CD14-positive monocyte (primary cell): ENCODE results near the gene TBCD. TPM values are rescaled to one million over a fixed set of nuclear protein-coding genes. Genes with fewer than 3 reads are reported as not detected.
A peak's percentile ranks its signal among the peaks of the same experiment; 100 is the strongest.

Experiments used
- DNase-seq, 3 donors: peaks; one replicate each; pipeline ENCODE4 v3.0.0-alpha.2; 2011 to 2022
- H2AFZ ChIP-seq: 2 replicates; pipeline ENCODE4 v1.6.0; 2012; ENCODE audit warnings: mild to moderate bottlenecking, low read depth, low read length, inconsistent platforms; ENCODE audit not compliant: insufficient read depth, poor library complexity, severe bottlenecking
- H3K27ac ChIP-seq, 2 donors: 1 replicate in 1 of 2; 2 replicates in 1 of 2; pipeline ENCODE4 v1.5.1; 2012 to 2013; ENCODE audit warnings: low read length in 2 of 2, control low read depth in 1 of 2, inconsistent platforms in 1 of 2, low read depth in 1 of 2, mild to moderate bottlenecking in 1 of 2
- H3K27me3 ChIP-seq, 2 donors: one replicate each; pipeline versions ENCODE4 v1.6.0 to v1.6.1; 2011 to 2013; ENCODE audit warnings: low read length in 2 of 2; ENCODE audit not compliant: control insufficient read depth in 2 of 2, insufficient read depth in 2 of 2
- H3K36me3 ChIP-seq, 2 donors: replicated peaks in 1 of 2; 1 replicate in 1 of 2; 2 replicates in 1 of 2; pipeline versions ENCODE4 v1.5.1 to v1.6.1; 2012 to 2013; ENCODE audit warnings: low read length in 2 of 2, control low read depth in 1 of 2, inconsistent platforms in 1 of 2, mild to moderate bottlenecking in 1 of 2; ENCODE audit not compliant: insufficient read depth in 2 of 2, control insufficient read depth in 1 of 2
- H3K4me1 ChIP-seq, 2 donors: 1 replicate in 1 of 2; 2 replicates in 1 of 2; pipeline versions ENCODE4 v1.5.1 to v1.6.1; 2012 to 2013; ENCODE audit warnings: low read length in 2 of 2, control low read depth in 1 of 2, inconsistent platforms in 1 of 2, mild to moderate bottlenecking in 1 of 2, moderate library complexity in 1 of 2; ENCODE audit not compliant: insufficient read depth in 2 of 2, control insufficient read depth in 1 of 2
- H3K4me2 ChIP-seq: replicated peaks from 2 replicates; pipeline ENCODE3; 2012; ENCODE audit warnings: low read length, moderate library complexity, mild to moderate bottlenecking; ENCODE audit not compliant: poor library complexity, severe bottlenecking; ENCODE audit errors: extremely low read depth
- H3K4me3 ChIP-seq, 3 experiments: fragments of 200-600 bp in 1 of 3; sonication (generic) in 1 of 3; replicated peaks in 1 of 3; 1 replicate in 2 of 3; 2 replicates in 1 of 3; pipeline ENCODE4 v1.5.1; 2011 to 2013; ENCODE audit warnings: low read length in 3 of 3, mild to moderate bottlenecking in 3 of 3, control low read depth in 2 of 3, low read depth in 2 of 3, inconsistent platforms in 1 of 3, moderate library complexity in 1 of 3
- H3K79me2 ChIP-seq: 2 replicates; pipeline ENCODE4 v1.6.0; 2012; ENCODE audit warnings: mild to moderate bottlenecking, control low read depth, inconsistent platforms, low read length, moderate library complexity; ENCODE audit not compliant: insufficient read depth
- H3K9ac ChIP-seq: 2 replicates; pipeline ENCODE4 v1.6.0; 2017; ENCODE audit warnings: low read length, mild to moderate bottlenecking; ENCODE audit not compliant: insufficient read depth, poor library complexity, severe bottlenecking
- H3K9me3 ChIP-seq, 2 donors: replicated peaks in 1 of 2; 1 replicate in 1 of 2; 2 replicates in 1 of 2; pipeline versions ENCODE4 v1.5.1 to v1.6.1; 2012 to 2013; ENCODE audit warnings: low read length in 2 of 2, control low read depth in 1 of 2; ENCODE audit not compliant: control insufficient read depth in 1 of 2, insufficient read depth in 1 of 2
- H4K20me1 ChIP-seq: 2 replicates; pipeline ENCODE4 v1.6.0; 2012; ENCODE audit warnings: mild to moderate bottlenecking, low read length, control low read depth, moderate library complexity; ENCODE audit not compliant: insufficient read depth
- H3K27ac Mint-ChIP-seq, 7 donors: one replicate each; pipeline ENCODE4 v1.8.0; 2020; ENCODE audit warnings: mild to moderate bottlenecking in 7 of 7, mixed read lengths in 7 of 7, moderate library complexity in 6 of 7, inconsistent platforms in 2 of 7
- H3K27me3 Mint-ChIP-seq, 3 donors: one replicate each; pipeline ENCODE4 v1.8.0; 2021 to 2022; ENCODE audit warnings: low read depth in 3 of 3, mild to moderate bottlenecking in 3 of 3, mixed read lengths in 3 of 3, moderate library complexity in 3 of 3, inconsistent platforms in 1 of 3
- H3K36me3 Mint-ChIP-seq, 2 donors: one replicate each; pipeline ENCODE4 v1.8.0; 2020; ENCODE audit warnings: mixed read lengths in 2 of 2, inconsistent platforms in 1 of 2, mild to moderate bottlenecking in 1 of 2
- H3K4me1 Mint-ChIP-seq: one replicate; pipeline ENCODE4 v1.8.0; 2020; ENCODE audit warnings: mild to moderate bottlenecking, mixed read lengths
- H3K4me3 Mint-ChIP-seq, 2 donors: one replicate each; pipeline ENCODE4 v1.8.0; 2020; ENCODE audit warnings: mild to moderate bottlenecking in 2 of 2, mixed read lengths in 2 of 2, moderate library complexity in 1 of 2
- H3K9me3 Mint-ChIP-seq, 7 donors: one replicate each; pipeline ENCODE4 v1.8.0; 2020 to 2022; ENCODE audit warnings: mixed read lengths in 7 of 7, mild to moderate bottlenecking in 6 of 7, moderate library complexity in 6 of 7, inconsistent platforms in 2 of 7
- CTCF ChIP-seq: fragments of 200-600 bp; IDR thresholded peaks from one replicate; pipeline ENCODE4 v1.8.0; 2022; ENCODE audit warnings: antibody characterized with exemption, mild to moderate bottlenecking
- WGBS: methylation state at CpG from one replicate; pipeline ENCODE4 v1.1.5; 2013; ENCODE audit warnings: missing lambda C conversion rate; ENCODE audit not compliant: insufficient coverage; 5-methylcytosine and 5-hydroxymethylcytosine counted together
- intact Hi-C, 2 donors: fragments of 100-400 bp; cut with micrococcal nuclease; formaldehyde crosslinking; loops; one replicate each; pipeline versions ENCODE4 v1.15.0 to v1.15.1; 2023
- polyA plus RNA-seq, 3 donors: library from polyadenylated mRNA; depleted of rRNA in 1 of 3; unstranded in 2 of 3; stranded (reverse) in 1 of 3; fragments of 300-500 nt in 2 of 3; fragments of >200 nt in 1 of 3; fragmentation: Illumina TruSeq in 2 of 3; gene quantifications; 1 replicate in 2 of 3; 2 replicates in 1 of 3; pipeline ENCODE4 v1.2.3, GENCODE V29; 2012 to 2021

Gene TBCD
- polyA plus RNA-seq, 3 donors: 54.7 to 74.0 (median 66.6) TPM

GRCh38 chr17:82794781-82795482 is 43.1 kb downstream of the TBCD start:
- Histone ChIP-seq H3K4me2 (no peak overlapping the region), H3K9me3 (no peaks in the 10 kb centered on the region), H3K27ac (no peak overlapping the region), H3K79me2 (no peaks in the 10 kb centered on the region), H3K27me3 (no peaks in the 10 kb centered on the region), H3K4me1 (no peaks in the 10 kb centered on the region), H2AFZ (no peak overlapping the region), H4K20me1 (no peaks in the 10 kb centered on the region), H3K4me3 (no peak overlapping the region), H3K9ac (no peak overlapping the region), H3K36me3 (peaks cover 6 to 10% of the 10 kb centered on the region in 2 donors)
- no peak for TF ChIP-seq CTCF
- Mint-ChIP-seq H3K36me3 (peaks cover 28 to 30% of the 10 kb centered on the region in 2 donors), H3K4me3 (no peak overlapping the region), H3K9me3 (no peaks in the 10 kb centered on the region), H3K27me3 (no peaks in the 10 kb centered on the region), H3K4me1 (no peaks in the 10 kb centered on the region), H3K27ac (peak overlapping the region in 1 of 7 donors; percentile 38)
- 98% methylated on average over 15 of the region's 18 CpGs for WGBS
- DNase-seq: no peak
- intact Hi-C loops: loop anchor here in 1 of 2 donors (10.0 kb wide), 1 partner anchor 140 kb away; no protein-coding TSS in a partner anchor

GRCh38 chr17:82795615-82796014 is 43.8 kb downstream of the TBCD start:
- no peak for TF ChIP-seq CTCF
- WGBS: over 99% methylated on average over 11 of the region's 14 CpGs
- Mint-ChIP-seq H3K4me1 (no peaks in the 10 kb centered on the region), H3K27ac (peak overlapping the region in 1 of 7 donors; percentile 38), H3K4me3 (no peak overlapping the region), H3K27me3 (no peaks in the 10 kb centered on the region), H3K9me3 (peaks cover 0 to 3% (median 1%) of the 10 kb centered on the region in 7 donors), H3K36me3 (peaks cover 34% of the 10 kb centered on the region in 2 donors)
- Histone ChIP-seq H3K27me3 (no peaks in the 10 kb centered on the region), H3K79me2 (no peaks in the 10 kb centered on the region), H3K4me3 (no peak overlapping the region), H3K36me3 (peaks cover 7 to 16% of the 10 kb centered on the region in 2 donors), H2AFZ (no peak overlapping the region), H3K9ac (no peak overlapping the region), H3K9me3 (no peaks in the 10 kb centered on the region), H4K20me1 (no peaks in the 10 kb centered on the region), H3K4me1 (no peaks in the 10 kb centered on the region), H3K4me2 (no peak overlapping the region), H3K27ac (no peak overlapping the region)
- intact Hi-C loops: loop anchor here in 1 of 2 donors (10.0 kb wide), 1 partner anchor 139 kb away; no protein-coding TSS in a partner anchor
- DNase-seq: no peak
